CD4-positive, alpha-beta T cell treated with Interleukin-15 for 4 hours (primary cell): ENCODE results near the gene SATB2.

ENCODE experiments used
- DNase-seq: peaks from one replicate; pipeline ENCODE4 v3.0.0-alpha.2; 2020; ENCODE audit warnings: low spot score

SATB2 gene

GRCh38 chr2:199457147-199458008, at the start of gene SATB2:
TSS of gene SATB2 (minus strand) at chr2:199457939. CDS start at chr2:199456037, 1,902 bp downstream.
- DNase-seq: no peak

GRCh38 chr2:199505755-199506403, 48.1 kb upstream of the SATB2 start:
- no peak for DNase-seq

GRCh38 chr2:199503148-199503547, 45.4 kb upstream of the SATB2 start:
- no peak for DNase-seq

GRCh38 chr2:199499005-199499404, 41.3 kb upstream of the SATB2 start:
- DNase-seq: no peak

- no peak for DNase-seq
Observed at GRCh38 chr2:199495147-199495546, 37.4 kb upstream of the SATB2 start.

- DNase-seq: no peak
Observed at GRCh38 chr2:199490049-199490448, 32.3 kb upstream of the SATB2 start.

GRCh38 chr2:199488772-199489400, 31.1 kb upstream of the SATB2 start:
- DNase-seq: peak; percentile 40

GRCh38 chr2:199485732-199486335, 28.1 kb upstream of the SATB2 start:
- no peak for DNase-seq

- DNase-seq: no peak
Observed at GRCh38 chr2:199484927-199485326, 27.2 kb upstream of the SATB2 start.

GRCh38 chr2:199480966-199481365, 23.2 kb upstream of the SATB2 start:
- no peak for DNase-seq

- no peak for DNase-seq
Observed at GRCh38 chr2:199477277-199477834, 19.6 kb upstream of the SATB2 start.

GRCh38 chr2:199471443-199472057, 13.8 kb upstream of the SATB2 start:
- DNase-seq: no peak

GRCh38 chr2:199470672-199471442, 13.1 kb upstream of the SATB2 start:
- no peak for DNase-seq

- DNase-seq: no peak
Observed at GRCh38 chr2:199470361-199470671, 12.6 kb upstream of the SATB2 start.

GRCh38 chr2:199469514-199470360, 12.0 kb upstream of the SATB2 start:
- no peak for DNase-seq

- no peak for DNase-seq
Observed at GRCh38 chr2:199468561-199469513, 11.1 kb upstream of the SATB2 start.

- no peak for DNase-seq
Observed at GRCh38 chr2:199467066-199467822, 9.5 kb upstream of the SATB2 start.

- no peak for DNase-seq
Observed at GRCh38 chr2:199466692-199467065, 8.9 kb upstream of the SATB2 start.
